HG03439 (cell line): ENCODE measurements around the gene ZMYND8.
A peak's percentile ranks its signal among the peaks of the same experiment; 100 is the strongest.
"Not testable (repeated sequence)": the region's sequence is repeated elsewhere in the genome, so short reads cannot be mapped to it uniquely, and the experiment has no call there.

Source experiments
- ATAC-seq: cut with Tn5 transposase; IDR thresholded peaks from one replicate; pipeline ENCODE4 v1.9.1; 2021; ENCODE audit warnings: mild to moderate bottlenecking, moderate library complexity; ENCODE audit not compliant: unreplicated experiment

ZMYND8 gene

DNA sequence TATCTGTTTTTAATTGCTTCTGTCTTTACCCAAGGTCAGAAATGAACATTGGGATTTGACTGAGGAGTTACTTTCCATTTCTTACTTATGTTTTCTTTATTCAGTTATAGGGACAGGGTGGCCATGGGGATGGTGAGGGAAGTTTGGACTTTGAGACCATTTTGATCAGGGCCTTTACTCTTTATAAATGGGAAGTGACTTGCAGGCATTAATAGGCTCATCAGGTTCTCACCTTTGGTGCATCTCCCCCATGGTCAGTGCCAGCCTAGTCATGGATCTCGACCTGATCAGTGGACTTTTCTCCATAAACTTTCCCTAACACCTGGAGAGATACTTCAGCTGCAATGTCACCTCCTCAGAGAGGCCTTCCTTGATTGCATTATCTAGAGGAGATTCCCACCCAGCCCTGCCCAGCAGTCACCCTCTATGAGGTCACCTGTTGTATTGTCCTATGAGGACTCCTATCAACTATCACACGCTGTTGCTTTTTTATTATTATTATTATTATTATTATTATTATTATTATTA is 16.8 kb upstream of the ZMYND8 start:
- ATAC-seq = no peak

DNA sequence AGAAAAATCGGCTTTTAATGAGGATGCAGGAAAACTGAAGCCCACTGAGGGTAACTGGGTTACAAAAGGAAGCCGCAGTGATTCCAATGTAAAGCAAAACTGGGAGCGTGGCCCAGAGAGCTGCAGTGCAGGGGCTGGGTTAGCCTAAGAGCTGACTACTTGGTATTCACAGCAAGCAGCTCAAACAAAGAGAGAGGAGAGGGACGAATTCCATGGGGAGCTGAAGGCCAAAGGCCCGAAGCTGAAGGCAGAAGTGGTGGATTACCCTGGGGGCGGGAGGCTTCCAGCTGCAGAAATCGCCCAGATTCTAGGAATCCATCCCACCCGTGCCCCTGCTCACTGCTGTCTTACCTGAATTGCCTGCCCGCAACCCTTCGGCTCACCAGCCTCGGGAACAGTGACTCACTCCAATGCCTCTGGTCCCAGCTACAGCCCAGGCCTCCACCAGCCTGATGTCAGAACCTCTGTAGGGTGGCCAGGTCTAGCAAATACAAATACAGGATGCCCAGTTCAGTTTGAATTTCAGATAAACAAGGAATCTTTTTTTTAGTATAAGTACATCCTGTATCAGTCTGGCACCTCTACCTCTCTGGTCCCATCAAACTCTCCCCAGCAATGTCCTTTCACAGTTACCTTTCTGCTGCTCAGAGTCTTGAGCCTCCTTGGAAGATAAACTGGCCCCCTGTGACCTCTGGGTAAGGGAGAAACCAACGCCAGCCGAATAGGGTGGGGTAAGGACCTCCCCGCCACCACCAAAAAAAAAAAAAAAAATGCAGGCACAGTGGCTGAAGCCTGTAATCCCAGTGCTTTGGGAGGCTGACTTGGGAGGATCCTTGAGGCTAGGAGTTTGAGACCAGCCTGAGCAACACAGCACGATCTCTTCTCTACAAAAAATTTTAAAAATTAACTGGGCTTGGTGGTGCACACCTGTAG is 14.6 kb upstream of the ZMYND8 start:
- no peak for ATAC-seq

DNA sequence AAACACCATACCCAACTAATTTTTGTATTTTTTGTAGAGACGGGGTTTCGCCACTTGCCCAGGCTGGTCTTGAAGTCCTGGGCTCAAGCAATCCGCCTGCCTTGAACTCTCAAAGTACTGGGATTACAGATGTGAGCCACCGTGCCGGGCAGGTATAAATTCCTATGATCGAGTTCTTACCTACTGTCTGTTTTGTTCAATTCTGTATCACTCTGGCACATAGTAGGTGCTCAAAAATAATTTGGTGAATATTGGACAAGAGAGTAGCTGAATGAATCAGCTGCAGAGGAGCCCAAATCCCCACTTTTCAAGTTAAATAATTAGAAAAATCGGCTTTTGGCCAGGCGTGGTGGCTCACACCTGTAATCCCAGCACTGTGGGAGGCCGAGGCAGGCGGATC is 13.7 kb upstream of the ZMYND8 start:
- ATAC-seq = no peak

DNA sequence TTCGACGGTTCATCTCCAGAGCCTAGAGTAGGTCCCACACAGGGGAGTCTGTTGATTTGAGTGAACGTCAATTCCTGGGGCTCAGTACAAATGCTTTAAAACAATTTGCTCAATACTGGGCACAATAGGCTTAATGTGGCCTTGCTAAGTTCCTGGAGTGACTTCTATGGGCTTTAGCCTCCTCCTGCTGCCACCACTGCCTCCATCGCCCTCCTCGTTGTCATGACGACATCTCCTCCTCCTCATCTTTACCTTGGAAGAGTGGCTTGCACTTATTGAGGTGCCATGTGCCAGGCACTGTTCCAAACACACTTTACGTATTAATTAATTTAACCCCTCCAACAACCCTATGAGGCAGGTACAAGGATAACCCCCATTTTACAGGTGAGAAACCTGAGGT is 11.8 kb upstream of the ZMYND8 start:
- ATAC-seq = no peak

DNA sequence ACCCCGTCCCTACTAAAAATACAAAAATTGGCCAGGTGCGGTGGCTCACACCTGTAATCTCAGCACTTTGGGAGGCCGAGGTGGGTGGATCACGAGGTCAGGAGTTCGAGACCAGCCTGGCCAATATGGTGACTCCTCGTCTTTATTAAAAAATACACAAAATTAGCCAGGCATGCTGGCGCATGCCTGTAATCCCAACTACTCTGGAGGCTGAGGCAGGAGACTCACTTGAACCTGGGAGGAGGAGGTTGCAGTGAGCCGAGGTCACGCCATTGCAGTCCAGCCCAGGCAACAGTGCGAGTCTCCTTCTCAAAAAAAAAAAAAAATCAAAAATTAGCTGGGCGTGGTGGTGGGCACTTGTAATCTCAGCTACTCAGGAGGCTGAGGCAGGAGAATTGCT is 9.8 kb upstream of the ZMYND8 start:
- ATAC-seq = not testable (repeated sequence)

DNA sequence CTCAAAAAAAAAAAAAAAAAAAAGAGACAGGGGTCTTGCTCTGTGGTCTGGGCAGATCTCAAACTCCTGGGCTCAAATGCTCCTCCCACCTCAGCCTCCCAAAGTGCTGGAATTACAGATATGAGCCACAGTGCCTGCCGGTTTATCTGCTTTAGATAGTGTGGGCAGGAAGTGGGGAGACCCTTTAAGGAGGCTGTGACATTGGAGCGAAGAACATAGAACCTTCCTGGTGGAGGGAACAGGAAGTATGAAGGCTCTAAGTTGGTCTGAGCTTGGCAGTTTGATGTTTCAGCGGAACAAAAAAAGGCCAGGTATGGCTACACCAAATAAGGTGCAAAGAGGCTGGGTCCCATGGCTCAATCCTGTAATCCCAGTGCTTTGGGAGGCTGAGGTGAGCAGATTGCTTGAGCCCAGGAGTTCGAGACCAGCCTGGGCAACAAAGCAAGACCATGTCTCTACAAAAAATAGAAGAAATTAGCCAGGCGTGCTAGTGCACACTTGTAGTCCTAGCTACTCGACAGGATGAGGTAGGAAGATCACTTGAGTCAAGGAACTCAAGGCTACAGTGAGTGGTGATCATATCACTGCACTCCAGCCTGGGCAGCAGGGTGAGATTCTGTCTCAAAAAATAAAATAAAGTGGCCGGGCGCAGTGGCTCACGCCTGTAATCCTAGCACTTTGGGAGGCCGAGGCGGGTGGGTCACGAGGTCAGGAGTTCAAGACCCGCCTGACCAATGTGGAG is 8.7 kb upstream of the ZMYND8 start:
- no peak for ATAC-seq

GRCh38 chr20:47362361-47363219 is 6.1 kb upstream of the ZMYND8 start:
- no peak for ATAC-seq

DNA sequence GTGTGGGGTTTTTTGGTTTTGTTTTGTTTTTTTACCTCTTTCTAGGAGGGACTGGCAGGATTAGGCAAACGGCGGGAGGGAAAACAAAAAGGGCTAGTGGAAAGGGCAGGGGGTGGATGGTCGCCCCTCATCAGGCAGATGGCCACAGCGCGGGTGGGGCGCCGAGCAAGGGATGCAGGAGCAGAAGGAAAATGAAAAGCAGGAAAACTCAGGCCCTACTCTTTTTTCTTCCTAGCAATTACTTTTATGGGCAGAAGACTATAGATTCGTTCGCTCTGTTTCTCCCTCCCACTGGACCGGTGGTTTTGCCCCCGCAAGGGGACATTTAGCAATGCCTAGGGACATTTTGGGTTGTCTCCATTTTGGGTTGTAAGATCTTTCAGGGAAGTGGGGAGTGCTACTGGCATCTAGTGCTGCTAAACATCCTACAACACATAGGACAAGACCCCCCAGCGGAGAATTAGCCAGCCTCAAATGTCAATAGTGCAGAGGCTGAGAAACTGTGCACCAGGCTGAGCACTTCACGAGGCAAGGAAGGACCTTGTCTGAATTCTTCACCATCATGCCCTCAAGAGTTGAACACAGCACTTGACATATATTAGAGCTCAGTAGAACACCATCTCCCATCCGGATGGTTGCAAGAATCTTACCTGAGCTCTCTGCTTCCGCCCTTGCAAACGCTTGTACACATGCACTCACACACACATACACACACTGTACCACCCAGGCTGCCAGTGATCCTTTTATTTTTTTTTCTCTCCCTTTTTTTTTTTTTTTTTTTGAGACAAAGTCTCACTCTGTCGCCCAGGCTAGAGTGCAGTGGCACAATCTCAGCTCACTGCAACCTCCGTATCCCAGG is 4.8 kb upstream of the ZMYND8 start:
- ATAC-seq = no peak

DNA sequence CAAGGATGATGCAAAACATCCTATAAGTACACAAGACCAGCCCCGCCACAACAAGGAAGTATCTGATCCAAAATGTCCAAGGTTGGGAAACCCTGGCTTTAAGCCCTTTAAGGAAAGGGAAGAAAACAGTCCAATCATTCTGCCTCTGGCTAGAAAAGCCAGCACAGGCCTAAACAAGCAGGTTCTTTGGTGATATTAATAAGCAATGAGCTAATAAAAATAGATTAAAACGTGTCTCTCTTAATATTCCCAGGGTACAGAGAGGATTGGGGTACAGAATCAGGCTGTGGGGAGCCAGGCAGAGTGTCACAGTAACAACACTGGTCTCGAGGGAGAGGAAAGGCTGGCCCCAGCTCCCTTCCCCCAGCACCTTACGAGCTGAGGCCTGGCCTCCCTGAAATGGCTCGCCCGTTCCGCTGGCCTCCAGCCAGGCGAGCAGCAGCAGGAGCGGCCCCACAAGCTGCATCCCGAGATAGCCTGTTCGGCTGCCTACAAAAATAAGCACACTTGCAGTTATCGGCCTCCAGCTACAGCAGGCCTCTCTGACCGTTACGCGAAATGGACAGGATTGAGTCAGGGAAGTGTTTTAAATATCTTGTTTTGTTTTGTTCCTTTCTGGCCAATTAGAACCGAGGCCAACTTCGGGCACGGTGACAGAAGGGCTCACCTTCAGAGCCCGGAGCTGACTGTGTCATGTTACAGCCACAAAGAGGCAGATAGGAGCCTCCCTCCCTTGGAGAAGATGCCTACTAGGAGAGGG is 4.0 kb upstream of the ZMYND8 start:
- ATAC-seq = no peak

GRCh38 chr20:47359530-47360296 is 3.2 kb upstream of the ZMYND8 start:
- ATAC-seq = no peak

DNA sequence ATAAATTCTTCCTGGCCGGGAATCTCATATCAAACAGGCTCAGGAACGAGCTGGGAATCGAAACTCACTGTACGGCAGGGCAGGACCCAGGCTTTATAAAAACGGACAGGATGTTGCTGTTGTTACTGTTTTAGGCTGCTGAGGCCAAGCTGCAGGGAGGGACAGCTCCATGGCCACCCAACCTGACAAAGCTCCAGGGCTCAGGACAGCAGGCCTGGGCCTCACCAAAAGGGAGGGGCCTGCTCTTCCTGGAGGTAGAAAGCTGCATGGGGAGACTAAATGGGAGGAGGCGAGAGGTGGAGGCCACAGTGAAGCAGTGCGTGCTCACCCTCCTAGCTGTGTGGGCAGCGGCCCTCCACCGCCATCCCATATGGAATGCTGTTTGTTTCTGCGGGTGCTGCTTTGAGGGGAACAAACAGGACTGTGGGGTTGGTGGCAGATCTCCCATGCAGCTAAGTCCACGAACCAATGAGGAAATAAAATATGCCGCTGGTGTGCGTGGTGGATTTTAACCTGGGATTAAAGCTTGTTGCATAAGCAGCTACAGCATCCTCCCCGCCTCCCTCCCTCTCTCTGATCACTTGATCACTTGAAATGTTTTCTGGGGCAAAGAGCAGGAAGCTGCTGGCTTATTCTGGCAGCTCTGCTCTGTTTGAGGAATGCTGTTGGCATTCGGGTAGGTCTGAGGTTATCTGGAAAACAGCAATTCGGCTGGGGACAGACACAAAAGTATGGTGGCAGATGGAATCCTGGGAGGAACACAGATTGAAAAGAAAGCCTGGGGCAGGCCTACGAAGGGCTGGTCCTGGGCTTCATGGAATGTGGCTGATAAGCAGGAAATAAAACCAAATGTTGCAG is 2.4 kb upstream of the ZMYND8 start:
- ATAC-seq = no peak

DNA sequence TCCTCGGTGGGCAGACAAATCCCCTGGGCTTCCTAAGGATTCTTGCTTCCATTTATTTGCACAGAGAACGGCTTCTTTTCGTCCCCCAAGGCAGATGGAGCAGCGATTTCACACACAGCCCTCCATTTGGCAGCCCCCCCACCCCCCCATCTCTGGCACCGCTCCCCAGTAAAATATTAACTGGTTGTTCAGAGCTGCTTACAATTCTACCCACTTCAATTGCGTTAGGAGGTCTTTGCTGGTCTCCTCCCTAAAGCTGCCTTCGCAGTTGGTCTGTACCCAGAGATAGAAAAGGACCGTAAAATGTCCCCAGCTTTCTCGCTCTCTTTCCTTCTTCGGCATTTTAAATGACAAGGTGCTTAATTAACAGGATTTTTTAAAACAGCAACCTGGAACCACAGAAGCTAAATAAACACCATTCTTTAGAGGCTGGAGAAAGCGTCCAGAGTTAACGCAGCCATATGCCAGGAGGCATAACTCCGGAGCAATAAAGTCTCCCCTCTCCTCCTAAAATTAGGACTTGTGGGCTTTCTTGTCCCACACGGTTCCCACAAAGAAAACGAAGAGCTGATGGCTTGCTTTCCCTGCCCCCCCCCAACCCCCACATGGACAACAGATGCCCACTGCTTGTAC is 1.7 kb upstream of the ZMYND8 start:
- ATAC-seq = no peak

DNA sequence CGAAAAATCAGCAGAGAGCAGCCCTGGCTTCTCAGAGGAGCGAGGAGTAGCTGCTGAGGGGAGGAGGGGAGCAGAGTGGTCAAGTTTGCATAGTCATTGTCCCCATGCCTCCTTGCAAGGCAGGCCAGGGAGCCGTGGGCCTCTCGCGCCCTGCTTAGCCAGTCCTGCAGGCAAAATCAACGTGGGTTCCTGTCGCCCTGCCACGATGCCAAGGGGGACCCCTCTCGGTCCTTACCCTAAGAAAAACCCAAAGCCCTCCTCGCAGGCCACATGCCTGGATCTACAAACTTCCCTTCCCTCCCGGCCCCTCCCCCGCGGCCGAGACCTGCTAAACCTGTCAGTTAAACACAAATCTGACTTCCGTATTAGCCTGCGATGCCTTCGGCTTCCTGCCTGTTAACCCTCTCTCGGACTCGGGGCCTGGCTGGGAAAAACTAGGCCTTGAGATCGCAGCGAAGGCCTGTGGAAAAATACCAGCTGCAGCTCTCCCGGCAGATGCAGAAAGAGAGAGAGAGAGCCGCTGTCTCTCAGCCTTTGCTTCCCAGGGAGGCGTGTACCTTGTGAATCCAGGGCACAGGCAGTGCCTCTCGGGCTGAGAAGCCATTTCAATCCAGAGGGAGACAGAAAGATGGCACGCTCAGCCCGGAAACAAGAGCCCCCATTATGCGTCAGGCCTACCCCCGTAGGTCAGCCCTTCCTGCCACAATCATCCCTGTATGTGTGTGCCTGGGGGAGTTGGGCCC is 968 bp upstream of the ZMYND8 start:
- ATAC-seq = peak; percentile 55

GRCh38 chr20:47356220-47356525 is 326 bp downstream of the ZMYND8 start:
- no peak for ATAC-seq

DNA sequence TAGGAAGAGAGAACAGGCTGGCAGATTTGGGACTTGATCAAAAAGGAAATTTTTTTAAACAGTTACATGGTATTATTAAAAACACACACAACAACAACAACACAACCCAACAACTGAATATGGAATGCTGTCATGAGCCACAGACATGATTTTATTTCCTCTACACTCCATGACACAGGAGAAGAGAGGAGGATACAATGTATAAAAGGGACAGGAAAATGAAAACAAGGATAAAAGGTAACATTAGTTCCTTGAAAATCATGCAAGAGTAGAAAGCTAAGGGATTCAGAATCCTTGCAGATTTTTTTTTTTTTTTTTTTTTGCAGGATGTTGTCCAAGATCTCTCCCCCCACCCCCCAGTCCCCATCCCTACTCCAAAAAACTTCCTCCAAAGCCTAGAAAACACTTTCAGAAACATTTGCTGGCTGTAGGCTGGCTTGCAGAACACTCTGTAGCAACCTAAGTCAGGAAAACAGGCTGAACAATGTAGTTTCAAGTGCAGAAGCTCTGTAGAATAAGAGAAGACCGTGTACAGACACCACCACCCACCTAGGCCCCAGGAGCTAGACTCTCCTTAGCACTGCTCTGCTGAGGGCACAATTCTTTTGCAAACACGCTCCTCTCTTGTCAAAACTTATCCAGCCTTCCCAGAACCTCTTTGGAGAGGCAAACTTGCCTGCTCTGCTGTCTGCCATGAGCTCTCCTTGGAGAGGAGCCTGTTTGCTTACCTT is 845 bp downstream of the ZMYND8 start:
- ATAC-seq = no peak
